Neural cell (in vitro differentiated cells): Measurements from ENCODE around the gene OVOL3. TPM values are rescaled to one million over a fixed set of nuclear protein-coding genes. Genes with fewer than 3 reads are reported as not detected.

Experiments used
- H2AFZ ChIP-seq: fragments of 200-600, 300-800 bp; sonication (generic), shearing (Covaris generic); 2 replicates; pipeline ENCODE4 v1.6.0; 2014; ENCODE audit warnings: low read depth, mild to moderate bottlenecking, antibody characterized with exemption, low read length, moderate library complexity
- H3F3A ChIP-seq: fragments of 200-600 bp; shearing (Covaris generic); 2 replicates; pipeline ENCODE4 v1.6.1; 2016; ENCODE audit warnings: mild to moderate bottlenecking, moderate library complexity, mixed read lengths, antibody characterized with exemption, low read length; ENCODE audit not compliant: insufficient read depth, poor library complexity, severe bottlenecking
- H3K27ac ChIP-seq: fragments of 200-600, 300-800 bp; sonication (generic), shearing (Covaris generic); 2 replicates; pipeline ENCODE4 v1.5.1; 2014; ENCODE audit warnings: mild to moderate bottlenecking, low read length, moderate library complexity
- H3K27me3 ChIP-seq: fragments of 300-800, 200-600 bp; sonication (generic), shearing (Covaris generic); 2 replicates; pipeline ENCODE4 v1.6.0; 2014; ENCODE audit warnings: mild to moderate bottlenecking, low read depth, low read length, moderate library complexity; ENCODE audit not compliant: insufficient read depth
- H3K36me3 ChIP-seq: fragments of 300-800, 200-600 bp; sonication (generic), shearing (Covaris generic); 2 replicates; pipeline ENCODE4 v1.5.1; 2014; ENCODE audit warnings: mild to moderate bottlenecking, antibody characterized with exemption, low read length, moderate library complexity; ENCODE audit not compliant: insufficient read depth
- H3K4me2 ChIP-seq: fragments of 300-800, 200-600 bp; sonication (generic), shearing (Covaris generic); 2 replicates; pipeline ENCODE4 v1.6.0; 2014; ENCODE audit warnings: mild to moderate bottlenecking, low read length
- H3K4me3 ChIP-seq: fragments of 300-800, 200-600 bp; sonication (generic), shearing (Covaris generic); 2 replicates; pipeline ENCODE4 v1.5.1; 2014; ENCODE audit warnings: mild to moderate bottlenecking, low read length, moderate library complexity
- H3K79me2 ChIP-seq: fragments of 200-600 bp; shearing (Covaris generic); replicated peaks from 2 replicates; pipeline ENCODE4 v1.6.0; 2014; ENCODE audit warnings: mild to moderate bottlenecking, low read length, moderate library complexity; ENCODE audit not compliant: insufficient read depth
- H3K9ac ChIP-seq: fragments of 300-800, 200-600 bp; sonication (generic), shearing (Covaris generic); 2 replicates; pipeline ENCODE4 v1.6.1; 2016; ENCODE audit warnings: mild to moderate bottlenecking, low read length, mixed read lengths
- H3K9me2 ChIP-seq: fragments of 200-600 bp; shearing (Covaris generic); 2 replicates; pipeline ENCODE4 v1.6.1; 2016; ENCODE audit warnings: mild to moderate bottlenecking, low read length, mixed read lengths; ENCODE audit not compliant: insufficient read depth
- H3K9me3 ChIP-seq: fragments of 200-600, 300-800 bp; sonication (generic), shearing (Covaris generic); 2 replicates; pipeline ENCODE4 v1.6.1; 2016; ENCODE audit warnings: mild to moderate bottlenecking, mixed run types, low read length, moderate library complexity, mixed read lengths
- H4K20me1 ChIP-seq: fragments of 200-600 bp; shearing (Covaris generic); 2 replicates; pipeline ENCODE4 v1.6.1; 2016; ENCODE audit warnings: mild to moderate bottlenecking, mixed run types; ENCODE audit not compliant: insufficient read depth
- EP300 ChIP-seq: fragments of 450-650 bp; conservative IDR thresholded peaks from 2 replicates; pipeline ENCODE4 v1.6.1; 2014; ENCODE audit warnings: antibody characterized with exemption, mild to moderate bottlenecking, moderate library complexity; ENCODE audit not compliant: poor library complexity, severe bottlenecking
- EZH2 ChIP-seq: fragments of 200-600, 300-800 bp; shearing (Covaris generic), sonication (generic); IDR thresholded peaks from 2 replicates; pipeline ENCODE4 v1.6.1; 2014; ENCODE audit warnings: antibody characterized with exemption, low read length, borderline replicate concordance, mild to moderate bottlenecking; ENCODE audit not compliant: insufficient read depth, poor library complexity, severe bottlenecking
- MXI1 ChIP-seq: fragments of 450-650 bp; conservative IDR thresholded peaks from 2 replicates; pipeline ENCODE4 v1.6.1; 2014; ENCODE audit warnings: antibody characterized with exemption, mild to moderate bottlenecking; ENCODE audit not compliant: poor library complexity, severe bottlenecking
- POLR2AphosphoS5 ChIP-seq: IDR thresholded peaks from 2 replicates; pipeline ENCODE4 v1.6.1; 2012
- RAD21 ChIP-seq: fragments of 450-650 bp; conservative IDR thresholded peaks from 2 replicates; pipeline ENCODE4 v1.6.1; 2014; ENCODE audit warnings: antibody characterized with exemption, mild to moderate bottlenecking, moderate library complexity
- SMC3 ChIP-seq: fragments of 450-650 bp; conservative IDR thresholded peaks from 2 replicates; pipeline ENCODE4 v1.6.1; 2014; ENCODE audit warnings: antibody characterized with exemption, mild to moderate bottlenecking, moderate library complexity; ENCODE audit not compliant: poor library complexity
- TAF1 ChIP-seq: IDR thresholded peaks from 2 replicates; pipeline ENCODE4 v1.6.1; 2012; ENCODE audit warnings: low read depth
- polyA plus RNA-seq: library from polyadenylated mRNA; depleted of rRNA; stranded (reverse); fragments of >200 nt; gene quantifications from 2 replicates; pipeline ENCODE4 v1.2.3, GENCODE V29; 2014
- TF ChIP-seq, protein P1 (sequence below): IDR thresholded peaks from 2 replicates; pipeline ENCODE4 v1.6.1; 2012; ENCODE audit warnings: borderline replicate concordance
- TF ChIP-seq, protein P2 (sequence below): fragments of 450-650 bp; IDR thresholded peaks from 2 replicates; pipeline ENCODE4 v1.5.1; 2014; ENCODE audit warnings: antibody characterized with exemption, mild to moderate bottlenecking, moderate library complexity; ENCODE audit not compliant: poor library complexity, severe bottlenecking

OVOL3 gene
- polyA plus RNA-seq, 1 donor from 2014 or later = not detected

DNA sequence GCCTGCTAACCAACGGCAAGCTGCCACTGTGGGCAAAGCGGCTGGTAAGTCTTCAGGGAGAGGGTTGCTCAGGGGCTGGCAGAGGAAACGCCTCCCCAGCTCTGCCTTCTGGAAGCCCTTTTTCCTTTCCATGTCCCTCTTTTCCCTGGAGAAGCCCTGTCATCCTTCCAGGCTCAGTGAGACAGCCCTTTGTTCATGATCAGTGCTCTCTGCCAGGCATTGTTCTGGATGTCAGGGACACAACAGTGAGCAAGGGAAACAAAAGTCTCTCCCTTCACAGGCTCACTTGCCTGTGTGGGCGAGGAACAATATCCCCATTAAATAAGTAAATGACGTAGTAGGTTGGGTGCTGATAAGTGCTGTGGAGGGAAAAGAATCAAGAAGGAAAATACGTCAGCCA, 13.9 kb upstream of the OVOL3 start:
- Histone ChIP-seq H3K79me2 (no peaks in the 10 kb centered on the region), H3K27ac (no peak overlapping the region), H3F3A (no peaks in the 10 kb centered on the region), H2AFZ (no peak overlapping the region), H3K4me2 (no peak overlapping the region), H3K4me3 (no peak overlapping the region), H4K20me1 (no peaks in the 10 kb centered on the region), H3K9me3 (no peaks in the 10 kb centered on the region), H3K9ac (no peak overlapping the region), H3K9me2 (no peaks in the 10 kb centered on the region), H3K36me3 (no peaks in the 10 kb centered on the region), H3K27me3 (no peaks in the 10 kb centered on the region)
- no peak for TF ChIP-seq EZH2
- no peak for TF ChIP-seq MXI1
- TF ChIP-seq SMC3 = no peak
- TF ChIP-seq TAF1 = no peak
- TF ChIP-seq EP300 = no peak
- no peak for TF ChIP-seq RAD21
- TF ChIP-seq, protein P1, sequence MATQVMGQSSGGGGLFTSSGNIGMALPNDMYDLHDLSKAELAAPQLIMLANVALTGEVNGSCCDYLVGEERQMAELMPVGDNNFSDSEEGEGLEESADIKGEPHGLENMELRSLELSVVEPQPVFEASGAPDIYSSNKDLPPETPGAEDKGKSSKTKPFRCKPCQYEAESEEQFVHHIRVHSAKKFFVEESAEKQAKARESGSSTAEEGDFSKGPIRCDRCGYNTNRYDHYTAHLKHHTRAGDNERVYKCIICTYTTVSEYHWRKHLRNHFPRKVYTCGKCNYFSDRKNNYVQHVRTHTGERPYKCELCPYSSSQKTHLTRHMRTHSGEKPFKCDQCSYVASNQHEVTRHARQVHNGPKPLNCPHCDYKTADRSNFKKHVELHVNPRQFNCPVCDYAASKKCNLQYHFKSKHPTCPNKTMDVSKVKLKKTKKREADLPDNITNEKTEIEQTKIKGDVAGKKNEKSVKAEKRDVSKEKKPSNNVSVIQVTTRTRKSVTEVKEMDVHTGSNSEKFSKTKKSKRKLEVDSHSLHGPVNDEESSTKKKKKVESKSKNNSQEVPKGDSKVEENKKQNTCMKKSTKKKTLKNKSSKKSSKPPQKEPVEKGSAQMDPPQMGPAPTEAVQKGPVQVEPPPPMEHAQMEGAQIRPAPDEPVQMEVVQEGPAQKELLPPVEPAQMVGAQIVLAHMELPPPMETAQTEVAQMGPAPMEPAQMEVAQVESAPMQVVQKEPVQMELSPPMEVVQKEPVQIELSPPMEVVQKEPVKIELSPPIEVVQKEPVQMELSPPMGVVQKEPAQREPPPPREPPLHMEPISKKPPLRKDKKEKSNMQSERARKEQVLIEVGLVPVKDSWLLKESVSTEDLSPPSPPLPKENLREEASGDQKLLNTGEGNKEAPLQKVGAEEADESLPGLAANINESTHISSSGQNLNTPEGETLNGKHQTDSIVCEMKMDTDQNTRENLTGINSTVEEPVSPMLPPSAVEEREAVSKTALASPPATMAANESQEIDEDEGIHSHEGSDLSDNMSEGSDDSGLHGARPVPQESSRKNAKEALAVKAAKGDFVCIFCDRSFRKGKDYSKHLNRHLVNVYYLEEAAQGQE = no peak
- TF ChIP-seq, protein P2, sequence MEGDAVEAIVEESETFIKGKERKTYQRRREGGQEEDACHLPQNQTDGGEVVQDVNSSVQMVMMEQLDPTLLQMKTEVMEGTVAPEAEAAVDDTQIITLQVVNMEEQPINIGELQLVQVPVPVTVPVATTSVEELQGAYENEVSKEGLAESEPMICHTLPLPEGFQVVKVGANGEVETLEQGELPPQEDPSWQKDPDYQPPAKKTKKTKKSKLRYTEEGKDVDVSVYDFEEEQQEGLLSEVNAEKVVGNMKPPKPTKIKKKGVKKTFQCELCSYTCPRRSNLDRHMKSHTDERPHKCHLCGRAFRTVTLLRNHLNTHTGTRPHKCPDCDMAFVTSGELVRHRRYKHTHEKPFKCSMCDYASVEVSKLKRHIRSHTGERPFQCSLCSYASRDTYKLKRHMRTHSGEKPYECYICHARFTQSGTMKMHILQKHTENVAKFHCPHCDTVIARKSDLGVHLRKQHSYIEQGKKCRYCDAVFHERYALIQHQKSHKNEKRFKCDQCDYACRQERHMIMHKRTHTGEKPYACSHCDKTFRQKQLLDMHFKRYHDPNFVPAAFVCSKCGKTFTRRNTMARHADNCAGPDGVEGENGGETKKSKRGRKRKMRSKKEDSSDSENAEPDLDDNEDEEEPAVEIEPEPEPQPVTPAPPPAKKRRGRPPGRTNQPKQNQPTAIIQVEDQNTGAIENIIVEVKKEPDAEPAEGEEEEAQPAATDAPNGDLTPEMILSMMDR = no peak
- TF ChIP-seq POLR2AphosphoS5 = no peak

DNA sequence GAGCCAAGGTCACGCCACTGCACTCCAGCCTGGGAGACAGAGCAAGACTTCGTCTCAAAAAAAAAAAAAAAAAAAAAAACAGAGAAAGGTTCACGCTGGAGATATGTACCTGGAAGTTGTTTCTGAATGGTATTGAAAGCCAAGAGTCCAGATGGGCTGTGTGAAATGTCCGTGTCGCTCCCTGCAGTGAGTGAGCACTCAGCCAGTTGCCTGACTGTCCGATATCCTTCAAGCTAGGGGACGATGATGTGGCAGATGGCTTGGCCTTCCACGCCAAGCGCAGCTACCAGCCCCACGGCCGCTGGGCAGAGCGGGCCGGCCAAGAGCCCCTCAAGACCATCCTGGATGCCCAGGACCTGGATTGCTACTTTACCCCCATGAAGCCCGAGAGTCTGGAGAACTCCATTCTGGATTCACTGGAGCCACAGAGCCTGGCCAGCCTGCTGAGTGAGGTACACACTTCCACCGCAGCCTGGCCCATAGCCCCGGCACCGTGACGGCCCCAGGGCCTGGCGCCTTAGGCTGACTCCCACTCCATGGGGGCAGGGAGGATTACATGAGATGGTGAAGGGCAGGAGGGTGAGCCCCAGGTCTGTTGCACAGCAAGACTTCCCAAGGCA, 11.7 kb upstream of the OVOL3 start:
- no peaks in the 10 kb centered on the region for H3K36me3 ChIP-seq
- H3K27ac ChIP-seq = no peak overlapping the region

More for the DNA sequence above, 11.7 kb upstream of the OVOL3 start:
- Histone ChIP-seq H3K9me2 (no peaks in the 10 kb centered on the region), H3K27me3 (no peaks in the 10 kb centered on the region), H3K79me2 (no peaks in the 10 kb centered on the region), H3K9me3 (no peaks in the 10 kb centered on the region), H2AFZ (no peak overlapping the region), H3F3A (no peaks in the 10 kb centered on the region), H3K4me2 (no peak overlapping the region), H4K20me1 (no peaks in the 10 kb centered on the region), H3K4me3 (no peak overlapping the region), H3K9ac (no peak overlapping the region)
- no peak for TF ChIP-seq MXI1
- no peak for TF ChIP-seq RAD21
- TF ChIP-seq, protein P2 = no peak
- TF ChIP-seq, protein P1 = no peak
- no peak for TF ChIP-seq SMC3
- TF ChIP-seq TAF1 = no peak
- no peak for TF ChIP-seq EP300
- no peak for TF ChIP-seq EZH2
- TF ChIP-seq POLR2AphosphoS5 = no peak
